GM10847 (cell line): ENCODE measurements around the gene CPSF3.

ENCODE experiments used
- POLR2A ChIP-seq: IDR thresholded peaks from 2 replicates; pipeline ENCODE4 v1.6.1; 2011; ENCODE audit not compliant: insufficient read length; ENCODE audit errors: extremely low read depth

The CPSF3 gene

DNA sequence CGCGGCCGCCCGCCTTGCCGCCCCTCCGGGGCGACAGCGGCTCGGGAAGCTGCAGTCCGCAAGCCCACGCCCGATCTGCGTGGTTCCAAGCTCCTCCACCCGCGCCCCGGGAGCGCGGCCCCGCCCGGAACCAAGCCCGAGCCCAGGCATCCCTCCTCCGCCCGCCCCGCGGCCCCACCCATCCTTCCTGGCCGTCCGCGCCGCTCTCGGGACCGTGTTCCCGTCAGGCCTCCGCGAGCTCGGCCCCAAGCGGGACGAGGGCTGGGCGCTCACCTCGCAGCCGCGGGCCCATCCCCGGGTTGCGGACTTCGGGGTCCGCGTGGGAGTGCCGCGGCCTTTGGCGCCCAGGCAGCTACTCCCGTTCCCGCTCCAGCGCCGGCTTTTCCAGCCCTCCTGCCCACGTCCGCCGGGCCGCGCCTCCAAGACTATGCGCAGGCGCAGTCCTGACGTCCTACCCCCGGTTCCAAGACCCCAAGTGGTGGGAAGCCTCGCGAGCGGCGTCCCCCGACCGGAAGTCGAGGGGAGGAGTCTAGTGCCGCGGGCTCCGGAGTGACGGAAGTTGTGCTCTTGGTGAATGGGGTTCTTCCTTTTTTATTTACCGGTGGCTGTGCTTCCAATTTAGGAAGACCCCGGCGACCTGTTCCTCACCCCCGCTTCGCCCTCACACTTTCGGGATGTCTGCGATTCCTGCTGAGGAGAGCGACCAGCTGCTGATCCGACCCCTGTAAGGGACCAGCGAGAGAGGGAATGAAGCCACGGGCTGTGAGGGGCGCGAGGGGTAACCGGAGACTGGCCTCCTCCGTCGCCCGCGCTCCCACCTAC, at the start of gene CPSF3, which contains the start of gene ITGB1BP1:
Gene CPSF3 (plus strand): TSS at position 555 of the 822 bp plus-strand sequence. CDS start 120 bp downstream, at position 675.
Gene ITGB1BP1 (minus strand): TSS at position 429 of the 822 bp plus-strand sequence. CDS start 4,831 bp downstream, outside the sequence.
- TF ChIP-seq POLR2A, result peak; percentile 67

- TF ChIP-seq POLR2A, result no peak
Measured at GRCh38 chr2:9374071-9374730, 49.3 kb upstream of the CPSF3 start.

DNA sequence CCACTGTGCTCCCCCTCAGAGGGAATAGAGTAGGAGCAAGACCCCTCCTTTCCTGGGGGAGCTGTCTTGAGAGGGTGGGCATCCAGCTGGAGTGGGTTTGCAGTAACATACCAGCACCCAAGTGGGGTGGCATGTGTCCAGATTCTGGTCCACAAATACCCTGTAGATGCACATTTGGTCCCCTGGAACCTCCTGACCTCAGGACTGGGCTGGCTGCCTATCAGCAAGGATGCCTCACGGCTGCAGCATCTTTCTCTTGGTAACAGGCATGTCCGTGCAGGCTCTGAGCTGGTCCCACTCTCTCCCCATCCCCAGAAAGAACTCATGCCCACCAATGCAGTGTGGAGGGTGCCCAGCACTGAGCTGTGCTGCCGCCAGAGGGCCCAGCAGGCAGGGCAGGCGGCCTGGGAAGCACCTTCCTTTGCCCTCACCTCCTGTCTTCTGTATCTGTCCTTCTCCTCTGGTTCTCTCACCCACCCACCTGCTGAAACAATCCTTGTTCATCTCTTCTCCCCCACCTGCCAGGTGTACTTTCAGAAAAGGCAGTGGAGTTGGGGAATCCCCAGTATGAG, 47.5 kb upstream of the CPSF3 start:
- no peak for TF ChIP-seq POLR2A

DNA sequence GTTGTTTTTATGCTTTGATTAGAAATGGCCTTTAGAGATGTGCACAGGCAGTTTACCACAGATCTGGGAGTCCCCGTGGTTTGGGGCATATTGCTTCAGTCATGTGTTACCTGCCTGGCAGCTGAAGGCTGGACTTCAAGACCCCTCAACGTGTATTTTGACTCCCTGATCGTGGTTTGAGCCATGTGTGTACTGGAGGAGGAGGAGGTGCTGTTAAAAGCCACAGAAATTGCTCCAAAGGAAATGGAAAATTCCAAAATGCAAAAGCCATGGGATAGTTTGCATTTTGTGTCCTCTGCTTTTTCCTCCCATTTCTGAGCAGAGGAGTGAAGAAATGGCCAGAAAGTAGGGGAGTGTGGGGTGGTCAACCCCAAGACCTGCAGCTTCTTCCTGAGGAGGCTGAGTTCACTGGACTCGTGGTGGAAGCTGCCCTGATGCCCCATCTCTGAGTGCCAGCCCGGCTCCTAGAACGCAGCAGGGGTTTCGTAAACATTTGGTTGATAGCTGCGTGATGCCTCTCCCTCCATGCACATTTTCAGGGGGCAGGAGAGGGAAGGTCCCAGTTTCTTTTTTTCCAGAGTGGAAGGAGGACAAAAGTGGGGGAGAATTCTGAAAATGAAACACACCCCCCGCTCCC, 45.9 kb upstream of the CPSF3 start:
- no peak for TF ChIP-seq POLR2A

DNA sequence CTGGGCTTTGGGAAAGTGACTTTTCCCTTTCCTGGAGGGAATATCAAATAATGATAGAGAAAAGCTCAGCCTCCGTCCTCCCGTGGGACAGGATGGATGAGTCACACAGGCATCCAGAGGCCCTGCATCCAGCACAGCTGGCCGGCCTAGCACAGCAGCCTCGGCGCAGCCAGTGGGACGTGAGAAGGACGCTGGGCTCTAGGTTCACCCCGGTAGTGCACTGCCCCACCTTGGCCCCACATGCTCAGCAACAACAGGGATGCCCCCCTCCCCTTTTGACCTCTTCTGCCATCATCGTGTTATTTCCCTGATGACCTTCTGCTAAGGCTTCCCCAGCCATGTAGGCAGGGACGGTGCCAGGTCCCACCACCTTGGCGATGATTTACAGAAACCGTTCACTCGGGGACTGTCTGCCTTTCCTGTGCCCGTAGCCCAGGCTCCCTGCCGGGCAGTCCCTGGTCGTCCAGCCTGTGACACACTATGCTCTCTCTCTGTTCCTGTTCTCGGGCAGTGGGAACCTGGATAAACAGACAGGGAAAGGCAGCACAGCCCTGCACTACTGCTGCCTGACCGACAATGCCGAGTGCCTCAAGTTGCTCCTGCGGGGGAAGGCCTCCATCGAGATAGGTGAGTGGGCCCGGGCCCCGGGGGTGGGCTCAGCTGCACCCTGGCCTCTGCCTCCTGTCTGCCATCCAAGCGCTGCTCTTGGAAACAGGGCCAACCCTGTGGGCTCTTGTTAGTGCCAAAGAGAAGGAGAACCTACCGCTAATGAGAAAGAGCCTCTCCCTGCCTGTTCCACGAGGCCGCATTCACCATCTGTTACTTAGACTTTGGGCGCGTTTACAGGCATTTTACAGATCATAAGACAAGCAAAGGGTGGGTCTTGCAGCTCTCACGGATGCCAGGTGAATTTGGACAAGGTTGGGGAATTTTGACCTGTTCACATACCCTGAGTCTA, 44.7 kb upstream of the CPSF3 start:
- TF ChIP-seq POLR2A, result no peak

- no peak for TF ChIP-seq POLR2A
Measured at GRCh38 chr2:9379391-9379755, 44.1 kb upstream of the CPSF3 start.

- no peak for TF ChIP-seq POLR2A
Measured at GRCh38 chr2:9380702-9381628, 42.5 kb upstream of the CPSF3 start.

DNA sequence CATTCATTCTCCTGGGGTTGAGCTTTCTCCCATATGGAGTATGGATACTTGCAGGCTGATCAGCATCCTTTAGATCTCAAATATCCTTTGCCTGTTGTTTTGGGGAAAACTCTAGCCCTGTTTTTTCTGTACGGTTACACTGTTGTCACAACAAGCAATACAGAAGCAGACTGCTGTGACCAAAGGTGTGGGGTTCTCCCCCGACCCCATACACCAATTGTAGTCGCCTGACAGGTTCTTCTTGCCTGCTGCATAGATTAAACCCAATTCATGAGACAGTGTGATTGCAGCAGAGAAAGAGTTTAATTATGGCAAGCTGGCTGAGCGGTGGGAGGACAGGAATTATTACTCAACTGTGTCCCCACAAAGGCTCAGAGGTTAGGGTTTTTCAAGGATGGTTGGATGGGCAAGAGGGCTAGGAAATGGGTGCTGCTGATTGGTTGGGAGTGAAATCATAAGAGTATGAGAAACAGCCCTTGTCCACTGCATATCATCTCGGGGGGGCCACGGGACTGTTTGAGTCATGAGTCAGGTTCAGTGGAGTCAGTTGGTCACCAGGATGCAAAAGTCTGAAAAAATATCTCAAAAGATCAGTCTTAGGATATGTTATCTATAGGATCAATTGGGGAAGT, 40.7 kb upstream of the CPSF3 start:
- no peak for TF ChIP-seq POLR2A

GRCh38 chr2:9384521-9384920, 38.9 kb upstream of the CPSF3 start:
- TF ChIP-seq POLR2A, result no peak

DNA sequence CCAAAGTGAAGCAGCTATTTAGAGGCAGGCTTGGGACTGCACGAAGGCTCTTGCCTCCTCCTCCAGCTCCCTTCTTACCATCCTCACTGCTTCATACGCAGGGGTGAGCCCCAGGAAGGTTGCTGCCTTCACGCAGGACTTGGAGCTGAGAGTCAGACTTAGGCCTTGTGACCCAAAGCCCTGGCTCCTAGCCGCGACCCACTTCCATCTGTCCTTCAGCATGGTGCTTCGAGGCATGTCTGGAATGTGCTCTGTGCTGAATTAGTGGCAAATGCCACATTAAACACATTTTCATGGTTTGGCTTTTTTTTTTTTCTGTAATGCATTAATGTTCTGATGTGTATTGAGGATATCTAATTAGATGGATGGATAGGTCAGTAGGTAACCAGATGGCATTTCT, 37.6 kb upstream of the CPSF3 start:
- no peak for TF ChIP-seq POLR2A

- TF ChIP-seq POLR2A, result no peak
Measured at GRCh38 chr2:9388199-9388681, 35.2 kb upstream of the CPSF3 start.

- TF ChIP-seq POLR2A, result no peak
Measured at GRCh38 chr2:9388950-9389911, 34.2 kb upstream of the CPSF3 start.
